ENCODE results near the gene ARFRP1. TPM values are rescaled to one million over a fixed set of nuclear protein-coding genes. Genes with fewer than 3 reads are reported as not detected.

The ARFRP1 gene
- total and polyA plus RNA-seq, 2 experiments from 2014 or later, result 16.7 to 24.6 TPM

DNA sequence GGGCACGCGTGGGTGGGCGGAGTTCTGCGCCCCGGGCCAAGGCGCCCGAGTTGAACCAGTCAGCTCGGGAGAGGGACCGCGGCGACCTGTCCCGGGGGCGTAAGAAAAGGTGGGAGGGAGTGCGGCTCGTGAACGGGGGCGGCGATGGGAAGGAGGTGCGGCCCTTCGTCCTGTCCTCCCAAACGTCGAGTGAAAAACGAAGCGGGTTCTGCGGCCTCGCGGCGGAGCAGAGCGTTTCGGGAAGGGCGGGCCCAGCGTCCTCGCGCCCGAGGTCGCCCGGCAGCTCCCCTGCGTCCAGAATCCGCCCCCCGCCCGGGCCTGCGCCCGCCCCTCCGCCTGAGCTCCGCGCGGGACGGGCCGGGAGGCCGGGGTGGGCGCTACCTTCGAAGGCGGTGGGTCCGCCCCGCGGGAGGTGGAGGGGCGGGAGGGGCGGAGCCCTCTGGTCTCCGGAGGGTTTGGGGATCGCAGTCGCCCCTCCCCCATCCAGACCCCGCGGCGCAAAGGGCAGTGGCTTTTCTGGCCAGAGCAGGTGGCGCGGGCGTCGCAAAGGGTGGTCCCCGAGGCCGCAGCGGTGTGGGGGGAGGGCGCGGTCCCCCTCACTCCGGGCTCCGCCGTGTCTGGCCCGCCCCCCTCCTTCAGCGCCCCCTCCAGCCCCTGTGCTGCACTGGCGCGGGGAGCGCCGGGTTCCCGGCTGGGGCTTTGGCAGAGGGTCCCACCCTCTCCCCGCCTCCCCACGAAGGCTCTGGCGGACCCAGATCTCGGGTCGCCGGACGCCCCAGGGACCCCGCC, 55.4 kb downstream of the ARFRP1 start (continued):
- TF ChIP-seq, protein P1, sequence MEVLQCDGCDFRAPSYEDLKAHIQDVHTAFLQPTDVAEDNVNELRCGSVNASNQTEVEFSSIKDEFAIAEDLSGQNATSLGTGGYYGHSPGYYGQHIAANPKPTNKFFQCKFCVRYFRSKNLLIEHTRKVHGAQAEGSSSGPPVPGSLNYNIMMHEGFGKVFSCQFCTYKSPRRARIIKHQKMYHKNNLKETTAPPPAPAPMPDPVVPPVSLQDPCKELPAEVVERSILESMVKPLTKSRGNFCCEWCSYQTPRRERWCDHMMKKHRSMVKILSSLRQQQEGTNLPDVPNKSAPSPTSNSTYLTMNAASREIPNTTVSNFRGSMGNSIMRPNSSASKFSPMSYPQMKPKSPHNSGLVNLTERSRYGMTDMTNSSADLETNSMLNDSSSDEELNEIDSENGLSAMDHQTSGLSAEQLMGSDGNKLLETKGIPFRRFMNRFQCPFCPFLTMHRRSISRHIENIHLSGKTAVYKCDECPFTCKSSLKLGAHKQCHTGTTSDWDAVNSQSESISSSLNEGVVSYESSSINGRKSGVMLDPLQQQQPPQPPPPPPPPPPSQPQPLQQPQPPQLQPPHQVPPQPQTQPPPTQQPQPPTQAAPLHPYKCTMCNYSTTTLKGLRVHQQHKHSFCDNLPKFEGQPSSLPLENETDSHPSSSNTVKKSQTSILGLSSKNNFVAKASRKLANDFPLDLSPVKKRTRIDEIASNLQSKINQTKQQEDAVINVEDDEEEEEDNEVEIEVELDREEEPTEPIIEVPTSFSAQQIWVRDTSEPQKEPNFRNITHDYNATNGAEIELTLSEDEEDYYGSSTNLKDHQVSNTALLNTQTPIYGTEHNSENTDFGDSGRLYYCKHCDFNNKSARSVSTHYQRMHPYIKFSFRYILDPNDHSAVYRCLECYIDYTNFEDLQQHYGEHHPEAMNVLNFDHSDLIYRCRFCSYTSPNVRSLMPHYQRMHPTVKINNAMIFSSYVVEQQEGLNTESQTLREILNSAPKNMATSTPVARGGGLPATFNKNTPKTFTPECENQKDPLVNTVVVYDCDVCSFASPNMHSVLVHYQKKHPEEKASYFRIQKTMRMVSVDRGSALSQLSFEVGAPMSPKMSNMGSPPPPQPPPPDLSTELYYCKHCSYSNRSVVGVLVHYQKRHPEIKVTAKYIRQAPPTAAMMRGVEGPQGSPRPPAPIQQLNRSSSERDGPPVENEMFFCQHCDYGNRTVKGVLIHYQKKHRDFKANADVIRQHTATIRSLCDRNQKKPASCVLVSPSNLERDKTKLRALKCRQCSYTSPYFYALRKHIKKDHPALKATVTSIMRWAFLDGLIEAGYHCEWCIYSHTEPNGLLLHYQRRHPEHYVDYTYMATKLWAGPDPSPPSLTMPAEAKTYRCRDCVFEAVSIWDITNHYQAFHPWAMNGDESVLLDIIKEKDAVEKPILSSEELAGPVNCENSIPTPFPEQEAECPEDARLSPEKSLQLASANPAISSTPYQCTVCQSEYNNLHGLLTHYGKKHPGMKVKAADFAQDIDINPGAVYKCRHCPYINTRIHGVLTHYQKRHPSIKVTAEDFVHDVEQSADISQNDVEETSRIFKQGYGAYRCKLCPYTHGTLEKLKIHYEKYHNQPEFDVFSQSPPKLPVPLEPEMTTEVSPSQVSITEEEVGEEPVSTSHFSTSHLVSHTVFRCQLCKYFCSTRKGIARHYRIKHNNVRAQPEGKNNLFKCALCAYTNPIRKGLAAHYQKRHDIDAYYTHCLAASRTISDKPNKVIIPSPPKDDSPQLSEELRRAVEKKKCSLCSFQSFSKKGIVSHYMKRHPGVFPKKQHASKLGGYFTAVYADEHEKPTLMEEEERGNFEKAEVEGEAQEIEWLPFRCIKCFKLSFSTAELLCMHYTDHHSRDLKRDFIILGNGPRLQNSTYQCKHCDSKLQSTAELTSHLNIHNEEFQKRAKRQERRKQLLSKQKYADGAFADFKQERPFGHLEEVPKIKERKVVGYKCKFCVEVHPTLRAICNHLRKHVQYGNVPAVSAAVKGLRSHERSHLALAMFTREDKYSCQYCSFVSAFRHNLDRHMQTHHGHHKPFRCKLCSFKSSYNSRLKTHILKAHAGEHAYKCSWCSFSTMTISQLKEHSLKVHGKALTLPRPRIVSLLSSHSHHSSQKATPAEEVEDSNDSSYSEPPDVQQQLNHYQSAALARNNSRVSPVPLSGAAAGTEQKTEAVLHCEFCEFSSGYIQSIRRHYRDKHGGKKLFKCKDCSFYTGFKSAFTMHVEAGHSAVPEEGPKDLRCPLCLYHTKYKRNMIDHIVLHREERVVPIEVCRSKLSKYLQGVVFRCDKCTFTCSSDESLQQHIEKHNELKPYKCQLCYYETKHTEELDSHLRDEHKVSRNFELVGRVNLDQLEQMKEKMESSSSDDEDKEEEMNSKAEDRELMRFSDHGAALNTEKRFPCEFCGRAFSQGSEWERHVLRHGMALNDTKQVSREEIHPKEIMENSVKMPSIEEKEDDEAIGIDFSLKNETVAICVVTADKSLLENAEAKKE (CRISPR knock-in tag; IDR thresholded peaks at IDR 0.05), result no peak
- TF ChIP-seq NANOG (IDR thresholded peaks at IDR 0.05; ENCODE audit: borderline replicate concordance), result no peak

DNA sequence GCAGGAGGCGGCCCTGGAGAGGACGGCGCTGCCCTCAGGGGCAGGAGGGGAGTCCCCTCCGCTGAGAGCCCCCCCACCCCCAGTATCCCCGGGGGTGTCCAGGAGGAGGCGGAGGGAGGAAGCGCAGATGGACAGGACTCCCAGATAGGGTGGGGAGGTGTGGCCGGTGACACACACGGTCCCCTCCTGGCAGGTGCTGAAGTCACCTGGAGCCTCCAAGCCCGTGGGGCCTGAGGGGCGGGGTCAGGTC, 55.9 kb downstream of the ARFRP1 start:
- DNase-seq (ENCODE audit: low spot score) (peak; percentile 31), ATAC-seq (no peak)
- Mint-ChIP-seq H3K4me3 (peak overlapping the region; percentile 79), H3K36me3 (ENCODE audit: low read depth) (no peaks in the 10 kb centered on the region; the same call in 2 of the 3 replicates), H3K9me3 (no peaks in the 10 kb centered on the region), H3K27me3 (ENCODE audit: insufficient read depth, low read depth, poor library complexity) (peaks cover 9% of the 10 kb centered on the region), H3K4me1 (peaks cover 20% of the 10 kb centered on the region), H3K27ac (no peak overlapping the region)
- Histone ChIP-seq H4K20me1 (replicated peaks; ENCODE audit: insufficient read depth) (no peaks in the 10 kb centered on the region; the same call in 1 of the 2 replicates), H3K27me3 (ENCODE audit: insufficient read depth) (no peaks in the 10 kb centered on the region), H3K27ac (ENCODE audit: low read depth) (no peak overlapping the region), H2AFZ (0 out of 2 replicates have a peak overlapping the region, but pooled peaks have one; percentile 14), H3K9me2 (ENCODE audit: insufficient read depth) (no peaks in the 10 kb centered on the region), H3F3A (replicated peaks; ENCODE audit: low read depth) (peaks cover 6% of the 10 kb centered on the region; the same call in 1 of the 2 replicates), H3K4me2 (peak overlapping the region; percentile 83), H3K79me2 (replicated peaks; ENCODE audit: insufficient read depth) (0 out of 2 replicates have a peak, but pooled peaks cover 3% of the 10 kb centered on the region), H3K36me3 (ENCODE audit: insufficient read depth) (no peaks in the 10 kb centered on the region), H3K4me3 (peak overlapping the region; percentile 85), H3K4me1 (ENCODE audit: insufficient read depth) (peaks cover 13% of the 10 kb centered on the region)
- TF ChIP-seq JUNB (IDR thresholded peaks at IDR 0.05; ENCODE audit: unreplicated experiment) (no peak), STAT1 (IDR thresholded peaks at IDR 0.05; ENCODE audit: unreplicated experiment) (no peak), POLR2AphosphoS5 (IDR thresholded peaks at IDR 0.05; ENCODE audit: low read depth) (no peak), ZNF331 (CRISPR knock-in tag; IDR thresholded peaks at IDR 0.05; ENCODE audit: low read depth) (no peak), ZNF114 (CRISPR knock-in tag; IDR thresholded peaks at IDR 0.05) (no peak), CREB1 (CRISPR knock-in tag; IDR thresholded peaks at IDR 0.05; ENCODE audit: low read depth) (no peak)
- TF ChIP-seq, protein P1 (CRISPR knock-in tag; IDR thresholded peaks at IDR 0.05), result no peak
